NCI-H2196 (cell line): ENCODE results near the gene ELAVL1.
A peak's percentile ranks its signal among the peaks of the same experiment; 100 is the strongest.
"Not testable (repeated sequence)": the region's sequence is repeated elsewhere in the genome, so short reads cannot be mapped to it uniquely, and the experiment has no call there.

Source experiments
- DNase-seq: peaks from one replicate; lab custom pipeline; 2025; ENCODE audit not compliant: unreplicated experiment; lab: John Stamatoyannopoulos, UW

The ELAVL1 gene

DNA sequence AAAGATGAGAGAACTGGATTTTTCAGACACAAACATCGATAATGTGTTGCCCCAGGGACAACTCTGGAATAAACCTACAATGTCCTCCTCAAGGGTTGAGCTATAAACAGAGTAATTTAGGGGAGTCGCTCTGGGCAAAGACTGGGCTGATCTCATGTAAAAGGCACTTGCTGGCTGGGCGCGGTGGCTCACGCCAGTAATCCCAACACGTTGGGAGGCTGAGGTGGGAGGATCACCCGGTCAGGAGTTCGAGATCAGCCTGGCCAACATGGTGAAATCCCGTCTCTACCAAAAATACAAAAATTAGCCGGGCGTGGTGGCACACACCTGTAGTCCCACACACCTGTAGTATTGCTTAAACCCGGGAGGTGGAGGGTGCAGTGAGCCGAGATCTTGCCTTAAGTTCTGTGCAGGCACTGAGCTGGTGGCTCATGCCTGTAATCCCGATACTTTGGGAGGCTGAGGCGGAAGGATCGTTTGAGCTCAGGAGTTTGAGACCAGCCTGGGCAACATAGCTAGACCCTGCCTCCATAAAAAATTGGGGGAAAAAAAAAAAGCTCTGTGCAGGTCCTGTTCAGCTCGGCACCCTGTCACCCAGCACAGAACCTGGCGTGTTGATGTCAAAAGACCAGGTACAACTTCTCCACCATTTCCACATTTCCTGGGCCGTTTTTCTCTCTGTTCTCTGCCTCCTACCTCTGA is 63.4 kb downstream of the ELAVL1 start:
- DNase-seq, result no peak

GRCh38 chr19:7940841-7941240 is 64.6 kb downstream of the ELAVL1 start:
- DNase-seq, result no peak

- DNase-seq, result no peak
These were observed 70.7 kb downstream of the ELAVL1 start for GRCh38 chr19:7934766-7935165.

GRCh38 chr19:7933828-7934725 is 71.4 kb downstream of the ELAVL1 start:
- DNase-seq, result no peak

- no peak for DNase-seq
These were observed 72.0 kb downstream of the ELAVL1 start for GRCh38 chr19:7933411-7933810.

DNA sequence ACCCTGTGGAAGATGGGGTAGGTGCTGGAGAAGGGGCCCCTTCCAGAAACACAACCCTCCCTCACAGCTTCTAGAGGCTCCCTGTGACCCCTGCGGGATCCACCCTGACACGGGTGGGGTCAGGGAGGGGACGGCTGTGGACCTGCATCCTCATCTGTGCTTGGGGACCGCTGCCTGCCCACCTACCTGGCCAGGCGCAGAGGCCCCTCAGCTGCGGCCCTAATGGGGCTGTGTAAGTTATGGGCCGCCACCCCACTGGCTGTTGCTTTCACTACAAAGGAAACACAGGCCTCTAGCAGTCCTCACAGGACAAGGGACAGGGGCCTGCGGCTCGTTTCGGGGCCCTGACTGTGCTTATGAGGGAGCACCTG is 72.5 kb downstream of the ELAVL1 start:
- no peak for DNase-seq

DNA sequence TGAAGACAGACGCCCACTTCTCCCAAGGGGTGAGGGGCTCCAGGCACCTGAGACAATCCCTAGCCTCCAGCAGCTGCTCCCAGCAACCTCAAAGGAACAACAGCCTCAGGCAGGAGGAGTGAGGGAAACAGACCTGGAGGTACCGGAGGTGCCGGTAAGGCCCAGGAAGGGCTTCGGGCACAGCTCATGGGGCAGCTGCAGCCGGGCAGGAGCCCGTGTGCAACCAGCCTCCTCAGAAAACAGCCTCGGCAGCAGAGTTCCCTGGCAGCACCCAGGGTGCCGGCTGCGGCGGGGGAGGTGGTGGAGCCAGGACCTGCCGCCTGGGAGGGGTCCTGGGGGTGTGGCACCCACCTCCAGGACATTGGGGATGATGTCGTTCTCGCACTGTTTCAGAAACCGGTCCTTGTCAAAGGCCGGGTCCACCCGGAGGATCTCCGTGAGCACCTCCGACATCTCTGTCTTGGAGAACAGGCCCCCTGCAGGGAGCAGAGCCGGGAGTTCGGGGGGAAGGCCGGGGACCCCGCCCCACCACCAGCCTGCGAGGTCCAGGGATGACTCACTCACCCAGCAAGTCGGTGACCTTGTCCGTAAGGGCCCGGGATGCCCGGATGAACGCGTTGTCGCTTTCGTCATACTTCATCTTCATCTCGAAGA is 73.0 kb downstream of the ELAVL1 start:
- DNase-seq, result no peak

DNA sequence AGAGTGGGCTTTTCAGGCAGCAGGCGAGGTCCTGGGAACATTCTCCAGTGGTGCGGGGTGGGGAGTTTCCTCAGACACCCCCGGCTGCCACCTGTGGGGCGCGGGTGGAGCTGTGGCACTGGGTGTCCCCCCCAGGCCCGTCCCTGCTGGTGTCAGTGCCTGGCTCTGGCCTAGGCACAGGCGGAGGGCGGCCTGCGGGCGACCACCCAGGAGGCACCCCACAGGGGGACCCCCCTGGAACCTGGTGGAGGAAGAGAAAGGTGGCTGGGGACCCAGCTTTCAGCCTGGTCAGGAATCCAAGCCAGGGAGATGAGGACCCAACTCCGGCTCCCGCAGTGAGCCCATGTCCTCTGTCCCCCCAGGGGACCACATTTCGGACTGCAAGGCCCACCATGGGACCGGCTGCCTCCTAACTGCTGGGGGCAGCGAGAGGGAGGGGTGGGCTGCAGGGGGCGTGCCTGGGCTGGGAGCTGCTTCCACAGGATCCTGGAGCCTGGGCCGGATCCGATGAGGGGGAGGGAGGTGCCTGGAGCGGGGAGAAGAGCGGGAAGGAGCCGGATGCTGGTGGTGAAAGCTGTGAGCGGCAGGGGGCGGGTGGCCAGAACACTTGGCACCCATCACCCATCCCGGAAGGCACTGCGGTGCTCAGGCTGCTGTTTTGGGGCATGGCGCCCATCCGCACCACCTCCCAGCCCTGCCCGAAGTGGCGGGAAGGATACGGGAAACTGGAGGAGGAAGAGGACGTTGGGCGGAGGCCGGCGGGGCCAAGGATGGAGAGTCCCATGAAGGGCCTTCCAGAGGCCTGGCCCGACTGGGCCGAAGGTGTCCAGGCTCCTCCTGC is 74.0 kb downstream of the ELAVL1 start:
- no peak for DNase-seq

DNA sequence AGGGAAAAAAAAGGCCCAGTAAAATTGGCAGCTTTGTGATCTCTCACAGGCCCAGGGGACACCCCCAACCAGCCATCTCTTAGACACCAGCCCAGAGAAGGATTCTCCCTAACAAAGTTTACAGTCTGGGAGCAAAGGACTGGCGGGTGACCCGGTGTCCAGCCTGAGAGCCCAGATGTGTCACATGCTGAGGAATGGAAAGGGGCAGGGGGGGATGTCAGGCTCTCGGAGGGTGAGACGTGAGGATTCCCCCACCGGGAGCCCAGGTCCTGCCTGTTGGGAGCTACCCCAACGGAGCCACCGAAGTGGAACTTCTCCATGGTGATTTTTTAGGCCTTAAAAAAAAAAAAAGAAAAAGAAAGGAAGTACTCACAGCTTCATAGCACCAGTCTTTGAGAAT is 74.7 kb downstream of the ELAVL1 start:
- no peak for DNase-seq

DNA sequence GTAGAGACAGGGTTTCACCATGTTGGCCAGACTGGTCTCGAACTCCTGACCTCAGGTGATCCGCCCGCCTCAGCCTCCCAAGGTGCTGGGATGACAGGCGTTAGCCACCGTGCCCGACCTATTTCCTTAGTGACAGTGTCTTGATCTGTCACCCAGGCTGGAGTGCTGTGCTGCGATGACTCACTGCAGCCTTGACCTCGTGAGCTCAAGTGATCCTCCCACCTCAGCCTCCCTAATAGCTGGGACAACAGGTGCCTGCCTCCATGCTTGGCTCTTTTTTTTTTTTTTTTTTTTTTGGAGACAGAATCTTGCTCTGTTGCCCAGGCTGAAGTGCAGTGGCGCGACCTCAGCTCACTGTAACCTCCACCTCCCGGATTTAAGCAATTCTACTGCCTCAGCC is 75.4 kb downstream of the ELAVL1 start:
- not testable (repeated sequence) for DNase-seq

GRCh38 chr19:7928741-7929701 is 76.4 kb downstream of the ELAVL1 start:
- peak; percentile 57 for DNase-seq

DNA sequence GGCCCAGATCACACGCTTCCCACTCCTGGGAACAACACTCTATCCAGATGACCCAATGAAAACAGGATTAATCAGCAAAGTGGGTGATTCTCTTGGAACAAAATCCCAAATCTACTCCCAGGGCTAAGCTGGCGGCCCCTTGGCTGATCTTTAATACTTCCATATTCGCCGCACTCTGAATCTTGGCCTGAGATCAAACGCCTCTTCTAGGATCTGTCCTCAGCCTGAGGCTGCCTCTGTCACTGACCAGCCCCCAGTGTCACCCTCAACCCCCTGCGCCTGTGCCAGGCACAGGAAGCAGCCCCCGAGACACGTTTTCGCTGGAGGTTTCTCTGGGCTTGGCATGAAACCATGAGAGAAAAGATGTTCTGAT is 77.1 kb downstream of the ELAVL1 start:
- no peak for DNase-seq

DNA sequence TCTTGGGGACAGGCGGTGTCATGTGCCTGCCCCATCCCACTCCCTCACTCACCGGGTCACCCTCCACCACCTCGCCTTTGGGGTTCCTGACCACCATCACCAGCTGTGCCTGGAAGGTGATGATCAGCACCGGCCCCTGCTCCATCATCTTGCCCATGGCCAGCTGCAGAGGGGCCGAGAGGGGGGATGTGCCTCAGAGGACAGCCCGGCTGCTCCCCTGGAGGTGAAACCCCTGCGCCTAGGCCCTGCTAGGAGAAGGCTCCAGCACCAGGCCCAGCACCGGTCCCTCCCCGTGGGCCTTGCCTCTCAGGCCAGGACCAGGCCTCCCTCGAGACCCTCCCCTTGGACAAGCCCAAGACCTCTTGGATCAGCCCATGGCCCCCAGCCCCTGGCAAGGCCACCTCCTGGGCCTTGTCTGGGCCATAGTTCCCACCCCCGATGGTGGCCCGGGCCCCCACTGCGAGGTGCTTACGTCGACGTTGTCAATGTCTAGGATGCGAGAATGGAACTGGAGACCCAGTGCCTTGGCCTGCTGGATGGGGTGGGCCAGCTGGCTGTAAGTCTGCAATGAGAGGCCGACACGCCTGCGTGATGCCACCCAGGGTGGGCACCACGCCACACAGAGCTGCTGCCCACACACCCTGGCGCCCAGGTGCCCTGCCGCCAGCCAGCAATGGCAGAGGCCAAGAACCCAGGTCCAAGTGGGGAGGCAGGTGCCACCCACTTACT is 77.7 kb downstream of the ELAVL1 start:
- no peak for DNase-seq

DNA sequence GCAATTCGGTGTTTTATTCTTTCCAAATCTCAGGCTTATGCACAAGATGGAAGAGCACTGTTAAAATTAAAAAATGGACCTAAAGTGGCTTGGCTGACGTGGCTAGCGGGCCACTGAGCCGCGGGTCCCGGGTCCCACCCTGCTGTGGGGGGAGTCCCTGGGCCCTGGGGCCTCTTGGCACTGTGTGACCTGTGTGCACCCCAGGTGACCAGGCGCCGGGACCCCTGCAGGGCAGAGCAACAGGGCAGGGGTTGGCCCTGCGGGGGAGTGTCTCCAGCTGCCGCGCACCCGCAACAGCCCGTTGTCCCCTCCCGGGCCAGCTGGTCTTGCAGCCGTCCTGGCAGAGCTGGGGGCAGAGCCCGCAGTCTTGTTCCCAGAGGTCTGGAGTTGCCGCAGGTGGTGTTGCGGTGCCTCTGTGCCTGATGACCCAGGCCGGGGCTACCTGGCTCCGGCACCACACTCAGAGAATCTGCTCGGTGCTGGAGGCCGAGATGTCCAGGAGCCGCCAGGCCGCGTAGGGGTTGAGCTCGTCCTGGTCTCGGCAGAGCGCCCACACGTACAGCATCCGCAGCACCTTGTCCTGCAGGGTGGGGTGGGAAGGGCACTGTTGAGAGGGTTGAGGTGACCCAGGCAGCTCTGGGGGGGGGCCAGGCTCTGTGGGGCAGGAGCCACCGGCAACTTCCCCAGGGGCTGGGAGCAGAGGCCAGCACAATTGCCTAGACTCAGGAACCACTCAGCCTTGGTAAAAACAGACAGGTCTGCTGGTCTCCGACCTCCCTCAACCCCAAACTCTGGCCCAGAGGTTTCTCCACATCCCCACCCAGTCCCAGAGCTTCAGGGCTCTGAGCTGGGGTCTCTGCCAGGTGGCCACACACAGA is 78.5 kb downstream of the ELAVL1 start:
- DNase-seq, result no peak

GRCh38 chr19:7926021-7926726 is 79.3 kb downstream of the ELAVL1 start, which contains the start of gene CTXN1:
Gene CTXN1, minus strand, starts transcription at chr19:7926135. Its CDS starts 597 bp downstream, at chr19:7925538.
- peak; percentile 65 for DNase-seq

DNA sequence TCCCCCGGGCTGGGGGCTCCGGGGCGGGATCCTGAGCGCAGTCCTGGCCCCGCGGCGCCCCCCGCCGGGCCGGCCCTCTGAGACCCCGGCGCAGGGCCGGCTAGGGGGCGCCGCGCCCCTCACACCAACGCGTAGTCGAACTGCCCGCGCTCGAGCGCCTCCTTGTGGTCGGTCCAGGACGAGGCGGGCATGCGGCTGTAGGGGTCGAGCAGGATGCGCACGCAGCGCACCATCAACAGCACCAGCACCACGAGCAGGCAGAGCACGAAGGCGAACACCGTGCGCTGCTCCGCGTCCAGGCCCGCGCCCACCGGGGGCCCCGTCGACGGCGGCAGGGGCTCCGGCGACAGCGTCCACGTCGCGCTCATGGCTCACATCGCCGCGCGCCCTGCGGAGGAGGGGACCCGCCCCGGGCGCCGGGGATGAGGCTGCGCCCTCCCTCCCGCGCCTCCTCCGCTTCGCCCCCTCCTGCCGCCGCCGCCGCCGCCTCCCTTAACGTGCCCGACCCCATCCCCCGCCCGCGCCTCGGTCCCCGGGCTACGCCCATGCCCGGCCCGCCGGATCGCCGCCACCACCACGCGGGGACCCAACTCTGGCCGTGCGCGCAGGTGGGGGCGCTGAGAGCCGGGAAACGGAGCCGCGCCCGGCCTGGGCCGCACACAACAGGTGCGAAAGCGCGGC is 80.1 kb downstream of the ELAVL1 start:
- peak; percentile 85 for DNase-seq

- DNase-seq, result no peak
These were observed 80.7 kb downstream of the ELAVL1 start for GRCh38 chr19:7924651-7925170.
